IPS-15b (cell line): Measurements from ENCODE around the gene NSG2.
"Not testable (repeated sequence)": the region's sequence is repeated elsewhere in the genome, so short reads cannot be mapped to it uniquely, and the experiment has no call there.

Source experiments
- H3K27me3 ChIP-seq: one replicate; pipeline ENCODE4 v1.6.1; 2013; ENCODE audit warnings: low read length; ENCODE audit not compliant: control insufficient read depth, insufficient read depth
- H3K36me3 ChIP-seq: one replicate; pipeline ENCODE4 v1.6.1; 2013; ENCODE audit warnings: low read length; ENCODE audit not compliant: control insufficient read depth, insufficient read depth
- H3K4me1 ChIP-seq: one replicate; pipeline ENCODE4 v1.6.1; 2013; ENCODE audit warnings: mild to moderate bottlenecking, low read length; ENCODE audit not compliant: control insufficient read depth, insufficient read depth
- H3K4me3 ChIP-seq: one replicate; pipeline ENCODE4 v1.5.1; 2013; ENCODE audit warnings: low read depth, low read length
- H3K9ac ChIP-seq: one replicate; pipeline ENCODE4 v1.6.1; 2013; ENCODE audit warnings: low read depth, mild to moderate bottlenecking, low read length
- H3K9me3 ChIP-seq: one replicate; pipeline ENCODE4 v1.6.1; 2013; ENCODE audit warnings: mild to moderate bottlenecking, low read length; ENCODE audit not compliant: control insufficient read depth, insufficient read depth

NSG2 gene

DNA sequence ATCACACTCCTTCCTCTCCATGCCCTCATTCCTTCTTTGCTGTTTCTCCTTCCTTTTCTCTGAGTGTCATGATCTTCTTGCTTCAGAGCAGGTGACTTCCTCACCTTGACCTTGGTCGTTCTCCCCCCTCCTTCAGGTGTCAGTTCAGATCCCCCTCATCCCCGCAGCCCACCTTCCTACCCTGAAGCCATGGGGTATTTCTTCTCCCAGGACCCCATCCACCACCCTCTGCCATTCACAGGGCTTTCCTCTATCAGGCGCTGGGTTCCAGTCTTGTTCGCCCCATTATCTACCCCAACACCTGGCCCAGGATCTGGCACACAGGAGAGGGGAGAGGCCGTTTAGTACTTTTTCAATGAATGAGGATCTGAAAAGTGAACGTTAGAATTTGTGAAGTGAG, 101.0 kb downstream of the NSG2 start:
- H3K27me3 ChIP-seq, result no peaks in the 10 kb centered on the region
- H3K4me1 ChIP-seq, result no peaks in the 10 kb centered on the region
- no peaks in the 10 kb centered on the region for H3K36me3 ChIP-seq
- no peak overlapping the region for H3K4me3 ChIP-seq
- H3K9me3 ChIP-seq, result no peaks in the 10 kb centered on the region
- H3K9ac ChIP-seq, result no peak overlapping the region

DNA sequence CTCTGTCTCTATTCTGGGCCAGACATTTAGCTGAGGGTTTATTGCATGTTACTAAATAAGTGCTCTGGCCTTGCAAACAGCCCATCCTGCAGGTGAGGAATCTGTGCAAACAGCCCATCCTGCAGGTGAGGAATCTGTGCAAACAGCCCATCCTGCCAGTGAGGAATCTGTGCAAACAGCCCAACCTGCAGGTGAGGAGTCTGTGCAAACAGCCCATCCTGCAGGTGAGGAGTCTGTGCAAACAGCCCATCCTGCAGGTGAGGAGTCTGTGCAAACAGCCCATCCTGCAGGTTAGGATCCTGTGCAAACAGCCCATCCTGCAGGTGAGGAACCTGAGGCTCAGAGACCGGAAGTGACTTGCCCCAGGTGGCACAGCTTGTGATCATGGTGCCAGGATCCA, 101.5 kb downstream of the NSG2 start:
- not testable (repeated sequence) for H3K4me3 ChIP-seq, H3K9ac ChIP-seq, H3K27me3 ChIP-seq, H3K36me3 ChIP-seq, H3K4me1 ChIP-seq, H3K9me3 ChIP-seq

DNA sequence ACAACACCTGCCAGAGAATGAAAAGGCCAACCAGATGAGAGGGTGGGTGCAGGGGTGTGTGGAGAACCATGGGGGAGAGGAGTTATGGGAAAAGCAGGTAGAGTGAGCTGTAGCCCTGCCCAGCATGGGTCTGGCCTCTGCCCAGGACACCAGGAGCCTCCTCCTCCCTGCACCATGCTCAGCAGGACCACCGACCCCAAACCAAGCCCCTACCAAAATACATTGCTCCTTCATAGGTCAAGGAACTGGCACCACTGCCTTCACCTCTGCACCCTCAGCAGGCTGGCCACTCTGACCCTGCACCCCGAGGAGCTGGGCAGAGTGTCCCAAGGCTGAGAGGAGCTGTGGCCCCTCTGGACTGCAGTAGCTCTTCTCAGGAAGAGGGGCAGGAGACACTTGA, 102.0 kb downstream of the NSG2 start:
- Histone ChIP-seq H3K4me1 (no peaks in the 10 kb centered on the region), H3K9ac (no peak overlapping the region), H3K36me3 (no peaks in the 10 kb centered on the region)

GRCh38 chr5:174148721-174149120, 103.2 kb downstream of the NSG2 start:
- Histone ChIP-seq H3K4me1 (no peaks in the 10 kb centered on the region), H3K27me3 (no peaks in the 10 kb centered on the region), H3K9me3 (no peaks in the 10 kb centered on the region), H3K36me3 (no peaks in the 10 kb centered on the region), H3K9ac (no peak overlapping the region), H3K4me3 (no peak overlapping the region)

More for the DNA sequence above, 102.0 kb downstream of the NSG2 start:
- Histone ChIP-seq H3K4me3 (no peak overlapping the region), H3K9me3 (no peaks in the 10 kb centered on the region), H3K27me3 (no peaks in the 10 kb centered on the region)

GRCh38 chr5:174149426-174149825, 103.9 kb downstream of the NSG2 start:
- Histone ChIP-seq H3K4me1 (no peaks in the 10 kb centered on the region), H3K27me3 (no peaks in the 10 kb centered on the region), H3K4me3 (no peak overlapping the region), H3K9ac (no peak overlapping the region), H3K9me3 (no peaks in the 10 kb centered on the region), H3K36me3 (no peaks in the 10 kb centered on the region)

- Histone ChIP-seq H3K36me3 (no peaks in the 10 kb centered on the region), H3K9ac (no peak overlapping the region), H3K27me3 (no peaks in the 10 kb centered on the region), H3K4me1 (no peaks in the 10 kb centered on the region), H3K4me3 (no peak overlapping the region), H3K9me3 (no peaks in the 10 kb centered on the region)
These were observed 104.5 kb downstream of the NSG2 start for GRCh38 chr5:174149989-174150388.

- Histone ChIP-seq H3K9me3 (no peaks in the 10 kb centered on the region), H3K4me3 (no peak overlapping the region), H3K36me3 (no peaks in the 10 kb centered on the region), H3K27me3 (no peaks in the 10 kb centered on the region), H3K4me1 (no peaks in the 10 kb centered on the region), H3K9ac (no peak overlapping the region)
These were observed 106.2 kb downstream of the NSG2 start for GRCh38 chr5:174151599-174152181.

DNA sequence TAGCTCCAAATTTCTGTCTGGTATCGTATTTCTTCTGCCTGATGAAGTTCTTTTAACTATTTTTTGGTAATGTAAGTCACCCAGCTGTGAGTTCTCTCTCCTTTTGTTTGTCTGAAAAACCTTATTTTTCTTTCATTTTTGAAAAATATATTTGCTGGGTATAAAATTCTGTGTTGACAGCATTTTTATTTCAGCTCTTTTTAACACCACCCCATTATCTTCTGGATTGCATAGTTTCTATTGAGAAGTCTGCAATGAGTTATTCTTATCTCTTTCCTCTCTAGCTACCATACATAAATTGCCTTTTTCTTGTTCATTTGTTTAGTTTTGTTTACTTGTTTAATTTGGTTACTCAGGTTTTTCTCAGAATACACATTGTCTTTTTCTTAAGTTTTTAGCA, 109.1 kb downstream of the NSG2 start:
- Histone ChIP-seq H3K9ac (no peak overlapping the region), H3K36me3 (no peaks in the 10 kb centered on the region), H3K9me3 (no peaks in the 10 kb centered on the region), H3K4me1 (no peaks in the 10 kb centered on the region), H3K4me3 (no peak overlapping the region), H3K27me3 (no peaks in the 10 kb centered on the region)

GRCh38 chr5:174155281-174155680, 109.8 kb downstream of the NSG2 start:
- Histone ChIP-seq H3K36me3 (no peaks in the 10 kb centered on the region), H3K4me1 (no peaks in the 10 kb centered on the region), H3K4me3 (no peak overlapping the region), H3K27me3 (peaks cover 4% of the 10 kb centered on the region), H3K9ac (no peak overlapping the region), H3K9me3 (no peaks in the 10 kb centered on the region)

DNA sequence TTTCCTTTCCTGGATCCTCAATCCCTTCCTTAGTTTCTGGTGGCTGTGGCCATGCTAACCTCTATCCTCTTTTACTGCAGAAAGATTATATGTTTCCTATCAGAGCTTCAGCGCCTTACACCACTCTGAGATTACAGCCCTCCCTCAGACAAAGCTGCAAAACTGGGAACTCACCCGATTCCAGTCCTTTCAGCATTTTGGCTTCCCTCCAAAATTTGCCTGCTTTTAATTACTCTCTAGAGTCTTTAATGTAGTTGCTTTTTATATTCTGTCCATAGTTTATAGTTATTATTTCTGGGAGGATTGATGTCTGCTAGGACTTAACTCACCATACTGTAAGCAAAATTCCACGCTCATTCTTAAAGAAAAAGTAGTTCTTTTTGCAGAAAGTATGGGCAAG, 110.2 kb downstream of the NSG2 start:
- H3K4me3 ChIP-seq, result no peak overlapping the region

GRCh38 chr5:174157048-174157447, 111.5 kb downstream of the NSG2 start:
- no peak overlapping the region for H3K9ac ChIP-seq
- no peaks in the 10 kb centered on the region for H3K9me3 ChIP-seq
- H3K4me3 ChIP-seq, result no peak overlapping the region
- no peaks in the 10 kb centered on the region for H3K4me1 ChIP-seq
- peaks cover 8% of the 10 kb centered on the region for H3K27me3 ChIP-seq
- no peaks in the 10 kb centered on the region for H3K36me3 ChIP-seq

More for the DNA sequence above, 110.2 kb downstream of the NSG2 start:
- H3K9me3 ChIP-seq, result no peaks in the 10 kb centered on the region
- H3K36me3 ChIP-seq, result no peaks in the 10 kb centered on the region
- H3K27me3 ChIP-seq, result peaks cover 4% of the 10 kb centered on the region
- H3K9ac ChIP-seq, result no peak overlapping the region
- no peaks in the 10 kb centered on the region for H3K4me1 ChIP-seq
